Measurements from ENCODE around the gene TMEM143.
A peak's percentile ranks its signal among the peaks of the same experiment; 100 is the strongest.
"Not testable (repeated sequence)": the region's sequence is repeated elsewhere in the genome, so short reads cannot be mapped to it uniquely, and the experiment has no call there.

The TMEM143 gene

GRCh38 chr19:48296963-48297734 is 66.6 kb downstream of the TMEM143 start:
- no peak for DNase-seq (ENCODE audit: low spot score)

GRCh38 chr19:48295458-48295857 is 68.3 kb downstream of the TMEM143 start:
- DNase-seq (ENCODE audit: low spot score) = no peak

GRCh38 chr19:48292798-48293197 is 70.9 kb downstream of the TMEM143 start:
- no peak for DNase-seq (ENCODE audit: low spot score)

GRCh38 chr19:48291489-48291815 is 72.3 kb downstream of the TMEM143 start:
- not testable (repeated sequence) for DNase-seq (ENCODE audit: low spot score)

GRCh38 chr19:48290771-48291488 is 72.8 kb downstream of the TMEM143 start:
- peak; percentile 68 for DNase-seq (ENCODE audit: low spot score)

GRCh38 chr19:48290401-48290770 is 73.4 kb downstream of the TMEM143 start:
- no peak for DNase-seq (ENCODE audit: low spot score)

- no peak for DNase-seq (ENCODE audit: low spot score)
Measured at GRCh38 chr19:48287748-48288147, 76.0 kb downstream of the TMEM143 start.

- DNase-seq (ENCODE audit: low spot score) = no peak
Measured at GRCh38 chr19:48284896-48285295, 78.8 kb downstream of the TMEM143 start.

GRCh38 chr19:48283908-48284307 is 79.8 kb downstream of the TMEM143 start:
- DNase-seq (ENCODE audit: low spot score) = no peak

Data from hematopoietic multipotent progenitor cell treated with erythropoietin and hydrocortisone succinate and interleukin-3 and kit ligand, for 15 days (in vitro differentiated cells).